CD4-positive, alpha-beta memory T cell (primary cell): ENCODE measurements around the gene PLA2G4D. TPM values are rescaled to one million over a fixed set of nuclear protein-coding genes. Genes with fewer than 3 reads are reported as not detected.

ENCODE experiments used
- CTCF ChIA-PET: fragments of 350-600 bp; sonication (Branson Sonifier 250); formaldehyde crosslinking; loops from one replicate; lab custom pipeline; 2021; ENCODE audit warnings: inconsistent platforms; ENCODE audit not compliant: partially characterized antibody; lab: Charles Lee
- POLR2A ChIA-PET: fragments of 350-600 bp; sonication (Branson Sonifier 250); formaldehyde crosslinking; loops from one replicate; lab custom pipeline; 2021; ENCODE audit not compliant: partially characterized antibody; lab: Charles Lee
- DNase-seq, 5 donors: peaks; one replicate each; pipeline versions ENCODE4 v3.0.0 to v3.0.0-alpha.2; 2020 to 2022; ENCODE audit warnings: mixed read lengths in 1 of 5
- H3K27ac ChIP-seq: one replicate; pipeline ENCODE4 v1.7.0; 2013; ENCODE audit warnings: low read depth, low read length
- H3K27me3 ChIP-seq: 2 replicates; pipeline ENCODE4 v1.7.0; 2013; ENCODE audit warnings: mild to moderate bottlenecking, low read length, moderate library complexity; ENCODE audit not compliant: insufficient read depth
- H3K36me3 ChIP-seq: 2 replicates; pipeline ENCODE4 v1.7.0; 2013; ENCODE audit warnings: mild to moderate bottlenecking, low read length, moderate library complexity; ENCODE audit not compliant: insufficient read depth
- H3K4me1 ChIP-seq: 2 replicates; pipeline ENCODE4 v1.7.0; 2013; ENCODE audit warnings: mild to moderate bottlenecking, low read length, moderate library complexity; ENCODE audit not compliant: insufficient read depth
- H3K4me3 ChIP-seq, 2 donors: one replicate each; pipeline ENCODE4 v1.7.0; 2013; ENCODE audit warnings: low read length in 2 of 2, mild to moderate bottlenecking in 1 of 2
- H3K9me3 ChIP-seq, 2 donors: one replicate each; pipeline ENCODE4 v1.7.0; 2013; ENCODE audit warnings: low read length in 2 of 2, control low read depth in 1 of 2; ENCODE audit not compliant: control insufficient read depth in 1 of 2
- H3K27ac Mint-ChIP-seq, 7 donors: one replicate each; pipeline ENCODE4 v1.8.0; 2020 to 2021; ENCODE audit warnings: mixed read lengths in 7 of 7, mild to moderate bottlenecking in 6 of 7, inconsistent platforms in 3 of 7, moderate library complexity in 3 of 7
- H3K27me3 Mint-ChIP-seq, 2 donors: one replicate each; pipeline ENCODE4 v1.8.0; 2020 to 2021; ENCODE audit warnings: mixed read lengths in 2 of 2
- H3K36me3 Mint-ChIP-seq, 2 donors: one replicate each; pipeline ENCODE4 v1.8.0; 2020 to 2021; ENCODE audit warnings: mixed read lengths in 2 of 2, inconsistent platforms in 1 of 2, mild to moderate bottlenecking in 1 of 2
- H3K4me1 Mint-ChIP-seq, 4 donors: one replicate each; pipeline ENCODE4 v1.8.0; 2020 to 2021; ENCODE audit warnings: mixed read lengths in 4 of 4, mild to moderate bottlenecking in 1 of 4
- H3K4me3 Mint-ChIP-seq, 8 donors: one replicate each; pipeline ENCODE4 v1.8.0; 2020 to 2021; ENCODE audit warnings: mixed read lengths in 8 of 8, mild to moderate bottlenecking in 7 of 8, moderate library complexity in 6 of 8, inconsistent platforms in 3 of 8
- H3K9me3 Mint-ChIP-seq, 8 donors: one replicate each; pipeline ENCODE4 v1.8.0; 2020 to 2021; ENCODE audit warnings: mixed read lengths in 8 of 8, mild to moderate bottlenecking in 5 of 8, inconsistent platforms in 3 of 8, moderate library complexity in 1 of 8
- intact Hi-C: fragments of 100-400 bp; cut with micrococcal nuclease; formaldehyde crosslinking; loops from one replicate; pipeline ENCODE4 v1.15.1; 2023
- polyA plus RNA-seq, 2 donors: library from polyadenylated mRNA; unstranded; fragments of 300-500 nt; fragmentation: Illumina TruSeq; gene quantifications; one replicate each; pipeline ENCODE4 v1.2.3, GENCODE V29; 2021
- total RNA-seq, 2 experiments: library from RNA; stranded (reverse); gene quantifications; one replicate each; pipeline ENCODE4 v1.2.3, GENCODE V29; 2021

PLA2G4D gene
- total and polyA plus RNA-seq, 4 experiments from 2014 or later: not detected

DNA sequence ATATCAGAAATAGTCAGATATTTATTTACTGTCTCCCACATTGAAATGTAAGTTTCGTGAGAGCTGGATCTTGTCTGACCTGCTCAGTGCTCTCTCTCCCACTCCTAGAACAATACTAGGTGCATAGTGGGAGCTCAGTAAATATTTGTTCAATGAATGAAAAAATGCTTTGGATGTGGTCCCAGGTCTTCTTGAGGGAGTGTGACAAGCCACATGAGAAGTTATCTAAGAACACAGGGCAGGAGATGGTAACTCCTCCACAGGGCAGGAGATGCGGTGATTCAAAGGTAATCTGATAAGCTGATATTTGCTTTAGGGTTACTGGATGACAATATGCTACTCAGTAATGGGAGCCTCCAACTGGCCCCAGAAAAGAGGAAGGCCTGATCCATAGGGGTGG is 47.8 kb downstream of the PLA2G4D start:
- POLR2A ChIA-PET: no interaction called here
- CTCF ChIA-PET: no interaction called here

DNA sequence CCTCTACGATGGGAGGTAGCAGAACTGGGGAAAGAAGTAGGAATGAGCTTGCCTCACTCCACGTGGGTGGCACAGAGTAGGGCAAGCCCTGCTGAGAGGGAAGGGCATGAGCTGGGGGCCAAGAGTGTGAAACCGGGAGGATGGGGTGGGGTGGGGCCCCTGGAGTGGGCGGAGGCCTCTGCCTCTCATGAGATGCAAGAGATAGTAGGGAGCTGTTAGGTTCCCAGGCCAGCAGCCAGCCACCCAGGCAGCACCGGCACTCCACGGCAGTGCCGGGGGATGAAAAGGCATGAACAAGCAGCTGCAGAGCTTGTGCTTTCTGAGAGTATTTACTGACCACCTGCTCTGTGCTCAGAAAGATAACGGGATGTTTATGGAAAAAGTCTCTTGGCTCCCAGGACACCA is 49.1 kb downstream of the PLA2G4D start:
- no peaks in the 10 kb centered on the region for H3K4me1 ChIP-seq
- no peak overlapping the region for H3K4me3 Mint-ChIP-seq
- H3K36me3 ChIP-seq: no peaks in the 10 kb centered on the region
- H3K4me1 Mint-ChIP-seq: peaks cover 0 to 2% (median 0%) of the 10 kb centered on the region in 4 donors
- no peak overlapping the region for H3K4me3 ChIP-seq
- no peak for DNase-seq
- no peak overlapping the region for H3K27ac Mint-ChIP-seq
- H3K27ac ChIP-seq: no peak overlapping the region
- H3K36me3 Mint-ChIP-seq: no peaks in the 10 kb centered on the region
- H3K27me3 Mint-ChIP-seq: peaks cover 2 to 7% of the 10 kb centered on the region in 2 donors
- ChIA-PET POLR2A (no interaction called here), CTCF (interaction anchor here (0.6 to 1.2 kb wide), 3 partner anchors 17 to 349 kb away, joined by 3 to 4 read pairs (median 3); no protein-coding TSS in a partner anchor)
- no peaks in the 10 kb centered on the region for H3K9me3 Mint-ChIP-seq
- H3K27me3 ChIP-seq: no peaks in the 10 kb centered on the region
- H3K9me3 ChIP-seq: no peaks in the 10 kb centered on the region
- intact Hi-C loops: no loop called here

More for the DNA sequence above, 47.8 kb downstream of the PLA2G4D start:
- H3K9me3 Mint-ChIP-seq: no peaks in the 10 kb centered on the region
- Histone ChIP-seq H3K27me3 (no peaks in the 10 kb centered on the region), H3K27ac (no peak overlapping the region), H3K9me3 (no peaks in the 10 kb centered on the region), H3K36me3 (no peaks in the 10 kb centered on the region), H3K4me3 (no peak overlapping the region), H3K4me1 (no peaks in the 10 kb centered on the region)
- intact Hi-C loops: no loop called here
- H3K4me3 Mint-ChIP-seq: no peak overlapping the region
- peaks cover 0 to 2% (median 0%) of the 10 kb centered on the region in 4 donors for H3K4me1 Mint-ChIP-seq
- H3K27me3 Mint-ChIP-seq: peaks cover 0 to 8% of the 10 kb centered on the region in 2 donors
- no peak for DNase-seq
- H3K36me3 Mint-ChIP-seq: no peaks in the 10 kb centered on the region
- H3K27ac Mint-ChIP-seq: no peak overlapping the region

DNA sequence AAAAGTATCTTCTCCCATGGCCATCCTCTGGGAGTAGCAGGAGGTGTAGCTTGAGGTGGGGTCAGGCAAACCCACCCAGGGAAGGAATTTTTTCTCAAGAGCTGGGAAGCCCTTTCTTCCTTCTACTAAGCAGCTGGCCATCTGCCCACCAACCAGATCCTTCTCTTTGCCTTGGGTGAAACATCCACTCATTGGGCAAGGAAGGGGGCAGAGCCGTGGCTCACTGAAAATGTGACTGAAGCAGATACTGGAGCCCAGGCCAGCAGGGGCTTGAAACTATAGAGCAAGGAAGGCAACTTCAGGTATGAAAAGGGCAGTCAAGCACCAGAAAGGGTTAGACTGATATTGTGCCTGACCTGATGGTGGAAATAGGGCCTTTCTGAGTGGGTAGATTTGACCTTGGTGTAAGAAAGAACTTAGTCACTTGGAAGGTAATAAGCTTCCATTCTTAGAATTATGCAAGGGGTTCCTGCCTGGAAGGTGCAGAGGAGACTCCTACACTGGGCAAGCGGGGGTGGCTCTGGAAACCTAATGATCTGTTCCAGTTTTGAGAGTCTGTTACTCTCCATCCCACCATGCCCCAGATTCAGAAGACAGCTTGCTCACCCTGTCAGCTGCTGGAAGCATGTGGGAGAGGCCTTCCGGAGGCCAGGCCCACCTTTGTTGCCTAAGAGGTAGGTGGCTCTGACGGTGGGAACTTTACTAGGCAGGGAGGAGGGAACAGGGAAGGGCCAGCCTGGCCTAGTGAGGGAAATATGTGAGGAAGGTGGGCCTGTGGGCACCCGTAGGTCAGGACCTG is 51.6 kb downstream of the PLA2G4D start:
- Mint-ChIP-seq H3K27ac (no peak overlapping the region), H3K27me3 (peaks cover 2 to 4% of the 10 kb centered on the region in 2 donors), H3K36me3 (no peaks in the 10 kb centered on the region), H3K9me3 (no peaks in the 10 kb centered on the region), H3K4me3 (no peak overlapping the region), H3K4me1 (peaks cover 0 to 2% (median 0%) of the 10 kb centered on the region in 4 donors)
- H3K36me3 ChIP-seq: no peaks in the 10 kb centered on the region
- H3K9me3 ChIP-seq: no peaks in the 10 kb centered on the region
- H3K27me3 ChIP-seq: no peaks in the 10 kb centered on the region
- no peaks in the 10 kb centered on the region for H3K4me1 ChIP-seq
- no peak overlapping the region for H3K27ac ChIP-seq
- ChIA-PET CTCF (interaction anchor here (1.0 kb wide), 1 partner anchor 14 kb away, joined by 3 read pairs; no protein-coding TSS in a partner anchor), POLR2A (no interaction called here)
- intact Hi-C loops: no loop called here
- no peak overlapping the region for H3K4me3 ChIP-seq
- no peak for DNase-seq

DNA sequence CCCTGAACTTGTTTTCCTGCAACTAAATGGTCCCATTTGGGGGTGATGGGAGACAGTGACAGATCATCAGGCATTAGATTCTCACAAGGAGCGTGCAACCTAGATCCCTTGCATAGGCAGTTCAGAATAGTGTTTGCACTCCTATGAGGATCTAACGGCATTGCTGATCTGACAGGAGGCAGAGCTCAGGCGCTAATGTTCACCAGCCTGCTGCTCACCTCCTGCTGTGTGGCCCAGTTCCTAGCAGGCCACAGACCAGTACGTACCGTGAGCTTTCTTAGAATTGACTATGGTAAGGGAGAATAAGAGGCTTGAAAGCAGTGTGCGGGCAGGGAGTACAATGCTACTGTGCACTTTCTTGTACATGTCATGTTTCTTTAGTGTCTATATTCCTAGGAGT is 56.0 kb downstream of the PLA2G4D start:
- Histone ChIP-seq H3K27ac (no peak overlapping the region), H3K9me3 (no peaks in the 10 kb centered on the region), H3K4me1 (peaks cover 12% of the 10 kb centered on the region), H3K36me3 (no peaks in the 10 kb centered on the region), H3K4me3 (no peak overlapping the region), H3K27me3 (no peaks in the 10 kb centered on the region)
- peaks cover 5 to 10% (median 9%) of the 10 kb centered on the region in 4 donors for H3K4me1 Mint-ChIP-seq
- ChIA-PET POLR2A (no interaction called here), CTCF (no interaction called here)
- no peaks in the 10 kb centered on the region for H3K9me3 Mint-ChIP-seq
- peaks cover 0 to 3% of the 10 kb centered on the region in 2 donors for H3K27me3 Mint-ChIP-seq
- no peak overlapping the region for H3K4me3 Mint-ChIP-seq
- intact Hi-C loops: no loop called here
- H3K36me3 Mint-ChIP-seq: no peaks in the 10 kb centered on the region
- no peak for DNase-seq
- no peak overlapping the region for H3K27ac Mint-ChIP-seq

DNA sequence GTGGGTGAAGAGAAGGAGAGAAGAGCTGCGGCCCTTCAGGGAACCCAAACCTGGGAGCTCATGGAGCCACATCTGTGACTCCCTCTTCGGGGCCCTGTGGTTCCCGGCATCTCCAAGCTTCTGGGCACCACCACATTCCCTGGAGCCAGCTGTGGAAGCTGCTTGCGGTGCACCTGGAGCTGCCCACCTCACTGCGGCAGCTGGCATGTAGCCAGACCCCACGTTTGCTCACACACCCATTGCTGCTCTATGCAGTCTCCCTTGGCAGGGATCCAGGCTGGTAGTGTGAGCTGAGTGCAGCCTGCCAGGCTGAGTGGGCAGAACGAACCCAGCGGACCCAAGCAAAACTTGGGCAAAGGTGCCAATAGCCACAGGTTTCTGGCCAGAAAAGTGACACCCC is 56.7 kb downstream of the PLA2G4D start:
- no peak for DNase-seq
- no peaks in the 10 kb centered on the region for H3K9me3 Mint-ChIP-seq
- Histone ChIP-seq H3K36me3 (no peaks in the 10 kb centered on the region), H3K4me3 (no peak overlapping the region), H3K4me1 (peaks cover 12% of the 10 kb centered on the region), H3K9me3 (no peaks in the 10 kb centered on the region), H3K27me3 (no peaks in the 10 kb centered on the region), H3K27ac (no peak overlapping the region)
- H3K4me1 Mint-ChIP-seq: peaks cover 5 to 15% (median 9%) of the 10 kb centered on the region in 4 donors
- ChIA-PET CTCF (interaction anchor here (1.2 kb wide), 1 partner anchor 19 kb away, joined by 3 read pairs; no protein-coding TSS in a partner anchor), POLR2A (no interaction called here)
- intact Hi-C loops: no loop called here
- peaks cover 0 to 3% of the 10 kb centered on the region in 2 donors for H3K27me3 Mint-ChIP-seq
- no peaks in the 10 kb centered on the region for H3K36me3 Mint-ChIP-seq
- H3K27ac Mint-ChIP-seq: no peak overlapping the region
- no peak overlapping the region for H3K4me3 Mint-ChIP-seq

DNA sequence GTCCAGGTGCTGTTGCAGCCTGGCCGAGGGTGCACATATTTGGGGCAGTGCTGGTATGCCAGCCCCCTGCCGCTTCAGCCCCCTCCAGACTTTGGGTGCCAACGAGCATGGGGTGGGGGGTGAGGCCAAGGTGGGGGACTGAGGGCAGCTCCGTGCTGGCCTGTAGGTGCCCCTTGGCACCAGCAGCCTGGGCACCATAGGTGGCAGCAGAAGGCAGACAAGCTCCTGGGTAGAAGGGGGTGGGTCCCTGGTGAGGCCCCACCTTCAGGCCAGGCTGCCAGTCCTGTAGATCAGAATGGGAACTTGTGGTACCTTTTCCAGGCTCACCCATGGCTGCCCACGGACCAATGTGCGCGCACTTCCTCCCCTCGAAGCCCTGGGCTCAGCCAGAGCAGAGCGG is 57.4 kb downstream of the PLA2G4D start:
- peaks cover 5 to 17% (median 9%) of the 10 kb centered on the region in 4 donors for H3K4me1 Mint-ChIP-seq
- ChIA-PET CTCF (interaction anchor here (0.5 to 1.2 kb wide), 2 partner anchors 20 to 74 kb away, joined by 3 to 5 read pairs; no protein-coding TSS in a partner anchor), POLR2A (no interaction called here)
- intact Hi-C loops: no loop called here
- H3K27ac ChIP-seq: no peak overlapping the region
- H3K36me3 Mint-ChIP-seq: no peaks in the 10 kb centered on the region
- no peaks in the 10 kb centered on the region for H3K9me3 Mint-ChIP-seq
- no peak overlapping the region for H3K4me3 Mint-ChIP-seq
- no peak for DNase-seq
- H3K9me3 ChIP-seq: no peaks in the 10 kb centered on the region
- no peaks in the 10 kb centered on the region for H3K36me3 ChIP-seq
- H3K27me3 ChIP-seq: no peaks in the 10 kb centered on the region
- H3K27ac Mint-ChIP-seq: no peak overlapping the region
- H3K4me1 ChIP-seq: peaks cover 12% of the 10 kb centered on the region
- H3K27me3 Mint-ChIP-seq: peaks cover 0 to 3% of the 10 kb centered on the region in 2 donors
- H3K4me3 ChIP-seq: no peak overlapping the region

DNA sequence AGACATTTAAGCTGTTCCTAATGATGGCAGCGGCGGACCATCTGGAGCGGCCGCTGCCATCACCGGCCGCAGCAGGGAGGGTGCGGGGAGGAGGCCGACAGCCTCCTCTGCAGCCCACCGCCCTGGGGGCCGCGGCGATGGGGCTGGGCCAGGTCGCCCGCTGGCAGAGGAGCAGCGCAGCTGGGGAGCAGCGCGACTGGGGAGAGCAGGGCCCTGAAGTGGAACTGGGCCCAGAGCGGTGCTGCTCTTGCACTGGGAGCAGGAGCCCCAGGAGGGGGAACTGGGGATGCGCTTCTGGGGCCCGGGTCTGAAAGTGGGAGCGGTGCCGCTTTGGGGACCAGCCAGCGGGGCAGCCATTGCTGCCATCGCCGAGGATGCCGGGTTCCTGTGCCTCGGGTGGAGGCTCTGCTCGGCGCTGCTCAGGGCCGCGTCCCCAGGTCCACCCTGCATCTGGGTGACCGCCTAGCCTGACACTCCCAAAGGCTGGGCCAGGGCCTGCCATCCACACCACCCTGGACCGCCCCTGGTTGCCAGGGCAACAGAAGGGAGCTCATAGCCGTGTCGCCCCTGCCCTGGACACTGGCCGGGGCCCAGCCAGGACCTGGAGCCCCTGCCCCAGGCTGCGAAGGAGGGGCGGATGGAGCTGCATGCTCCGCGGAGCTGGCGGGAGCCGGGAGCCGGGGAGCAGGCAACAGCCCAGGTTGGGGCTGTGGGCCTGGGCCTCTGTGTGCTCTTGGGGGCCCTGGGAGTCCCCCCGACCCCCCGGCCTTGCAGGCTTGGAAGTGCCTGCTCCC is 58.1 kb downstream of the PLA2G4D start:
- Histone ChIP-seq H3K27ac (no peak overlapping the region), H3K9me3 (no peaks in the 10 kb centered on the region), H3K4me3 (no peak overlapping the region), H3K4me1 (peaks cover 12% of the 10 kb centered on the region), H3K36me3 (no peaks in the 10 kb centered on the region), H3K27me3 (no peaks in the 10 kb centered on the region)
- Mint-ChIP-seq H3K4me1 (peaks cover 5 to 17% (median 9%) of the 10 kb centered on the region in 4 donors), H3K9me3 (no peaks in the 10 kb centered on the region), H3K36me3 (no peaks in the 10 kb centered on the region), H3K27ac (no peak overlapping the region), H3K4me3 (no peak overlapping the region), H3K27me3 (peaks cover 0 to 3% of the 10 kb centered on the region in 2 donors)
- ChIA-PET POLR2A (no interaction called here), CTCF (interaction anchor here (0.5 kb wide), 1 partner anchor 75 kb away, joined by 5 read pairs; no protein-coding TSS in a partner anchor)
- intact Hi-C loops: no loop called here
- DNase-seq: no peak
